Measurements from ENCODE around the gene SPTB.

SPTB gene

GRCh38 chr14:64726585-64726890 is 153.2 kb downstream of the SPTB start:
- H3K27ac ChIP-seq (ENCODE audit: extremely low read depth, low read depth, low read length), result no peak overlapping the region
- H3K36me3 ChIP-seq (ENCODE audit: control insufficient read depth in 2 of 2, insufficient read depth in 1 of 2, low read length in 2 of 2), result peaks cover 0 to 41% of the 10 kb centered on the region in 2 experiments; a peak in 1 of 3 replicates
- ChIA-PET POLR2A (interaction anchor here (0.5 to 0.8 kb wide), 3 partner anchors 27 to 1129 kb away, joined by 3 to 4 read pairs (median 4); no protein-coding TSS in a partner anchor), CTCF (interaction anchor here (0.6 to 1.3 kb wide), 3 partner anchors 9 to 154 kb away, joined by 3 read pairs; no protein-coding TSS in a partner anchor)
- no peak for TF ChIP-seq ZBTB44 (tag by site-specific recombination; IDR thresholded peaks at IDR 0.05)
- TF ChIP-seq PRDM10 (tag by site-specific recombination; IDR thresholded peaks at IDR 0.05), result peak; percentile 18; the same call in 1 of the 2 replicates
- TF ChIP-seq ZNF114 (tag by site-specific recombination; IDR thresholded peaks at IDR 0.05), result no peak
- H3K9me3 ChIP-seq (ENCODE audit: control insufficient read depth, insufficient read depth, low read depth, low read length), result no peaks in the 10 kb centered on the region
- peaks cover 22% of the 10 kb centered on the region for H3K4me1 ChIP-seq (ENCODE audit: control insufficient read depth, insufficient read depth, low read length)
- no peak overlapping the region for H3K4me3 ChIP-seq (ENCODE audit: low read depth, low read length)

- Histone ChIP-seq H3K27ac (ENCODE audit: extremely low read depth, low read depth, low read length) (no peak overlapping the region), H3K9me3 (ENCODE audit: control insufficient read depth, insufficient read depth, low read depth, low read length) (no peaks in the 10 kb centered on the region), H3K4me1 (ENCODE audit: control insufficient read depth, insufficient read depth, low read length) (peaks cover 25% of the 10 kb centered on the region), H3K36me3 (ENCODE audit: control insufficient read depth in 2 of 2, insufficient read depth in 1 of 2, low read length in 2 of 2) (peaks cover 0 to 36% of the 10 kb centered on the region in 2 experiments; a peak in 1 of 3 replicates), H3K4me3 (ENCODE audit: low read depth, low read length) (no peak overlapping the region)
- no peak for TF ChIP-seq GLI4 (tag by site-specific recombination; IDR thresholded peaks at IDR 0.05)
- TF ChIP-seq ZNF776 (tag by site-specific recombination; IDR thresholded peaks at IDR 0.05; ENCODE audit: borderline replicate concordance), result no peak
- TF ChIP-seq ZNF843 (tag by site-specific recombination; IDR thresholded peaks at IDR 0.05), result no peak
- TF ChIP-seq ZNF394 (tag by site-specific recombination; IDR thresholded peaks at IDR 0.05; ENCODE audit: borderline replicate concordance), result no peak
- no peak for TF ChIP-seq ZNF658 (tag by site-specific recombination; IDR thresholded peaks at IDR 0.05)
- no peak for TF ChIP-seq YY2 (tag by site-specific recombination; IDR thresholded peaks at IDR 0.05)
- no peak for TF ChIP-seq ZNF391 (tag by site-specific recombination; IDR thresholded peaks at IDR 0.05; ENCODE audit: borderline replicate concordance, low read depth)
- TF ChIP-seq ZNF518A (tag by site-specific recombination; conservative IDR thresholded peaks at IDR 0.05; ENCODE audit: low read depth), result no peak
- TF ChIP-seq ZBTB44 (tag by site-specific recombination; IDR thresholded peaks at IDR 0.05), result no peak
- CTCF ChIA-PET, result interaction anchor here (0.5 to 2.1 kb wide), 5 partner anchors 9 to 311 kb away, joined by 3 to 9 read pairs (median 3); no protein-coding TSS in a partner anchor
- POLR2A ChIA-PET, result interaction anchor here (0.5 to 1.0 kb wide), 4 partner anchors 22 to 1128 kb away, joined by 3 to 4 read pairs (median 4); partner anchors contain the start of gene PLEKHG3
These were observed 153.7 kb downstream of the SPTB start for GRCh38 chr14:64725879-64726584.

Measured in HEK293 (cell line).